HG03280 (cell line): ENCODE measurements around the gene ARID3A.

Experiments used
- ATAC-seq: cut with Tn5 transposase; IDR thresholded peaks from one replicate; pipeline ENCODE4 v1.9.1; 2021; ENCODE audit warnings: mild to moderate bottlenecking, moderate library complexity; ENCODE audit not compliant: unreplicated experiment

The ARID3A gene

DNA sequence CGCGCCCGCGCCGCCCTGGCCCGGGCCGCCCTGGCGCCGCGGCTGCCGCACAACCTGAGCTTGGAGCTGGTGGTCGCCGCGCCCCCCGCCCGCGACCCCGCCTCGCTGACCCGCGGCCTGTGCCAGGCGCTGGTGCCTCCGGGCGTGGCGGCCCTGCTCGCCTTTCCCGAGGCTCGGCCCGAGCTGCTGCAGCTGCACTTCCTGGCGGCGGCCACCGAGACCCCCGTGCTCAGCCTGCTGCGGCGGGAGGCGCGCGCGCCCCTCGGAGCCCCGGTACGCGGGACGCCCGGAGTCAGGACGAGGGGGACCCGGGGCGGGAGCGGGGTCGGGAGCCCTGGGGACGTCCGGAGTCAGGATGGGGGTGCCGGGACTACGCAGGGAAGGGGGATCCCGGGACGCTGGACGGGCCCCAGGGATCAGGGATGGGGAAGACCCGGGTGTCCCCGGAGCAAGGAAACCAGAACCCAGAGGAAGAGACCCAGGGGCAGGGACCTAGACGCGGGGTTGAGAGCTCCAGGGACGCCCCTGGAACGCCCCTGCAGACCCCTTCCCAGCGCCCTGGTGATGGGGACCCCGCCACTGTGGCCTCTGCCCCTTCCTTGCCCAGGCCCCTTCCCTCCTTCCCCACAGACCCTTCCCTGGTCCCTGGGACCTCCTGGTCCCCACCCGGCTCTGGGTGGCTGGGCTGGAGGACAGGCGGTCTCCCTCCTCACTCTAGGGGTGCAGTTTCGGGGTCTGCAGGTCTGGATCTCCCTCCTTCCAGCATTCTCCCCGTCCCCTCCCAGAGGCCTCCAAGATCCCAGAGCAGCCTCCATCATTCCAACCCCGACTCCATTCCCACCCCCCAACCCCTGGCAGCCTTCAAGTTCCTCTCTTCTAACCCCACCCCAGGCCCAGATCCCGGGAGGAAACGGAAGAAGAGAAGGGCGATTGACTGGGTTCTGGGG is 75.0 kb downstream of the ARID3A start:
- no peak for ATAC-seq

GRCh38 chr19:1001538-1002166 is 75.8 kb downstream of the ARID3A start:
- no peak for ATAC-seq

DNA sequence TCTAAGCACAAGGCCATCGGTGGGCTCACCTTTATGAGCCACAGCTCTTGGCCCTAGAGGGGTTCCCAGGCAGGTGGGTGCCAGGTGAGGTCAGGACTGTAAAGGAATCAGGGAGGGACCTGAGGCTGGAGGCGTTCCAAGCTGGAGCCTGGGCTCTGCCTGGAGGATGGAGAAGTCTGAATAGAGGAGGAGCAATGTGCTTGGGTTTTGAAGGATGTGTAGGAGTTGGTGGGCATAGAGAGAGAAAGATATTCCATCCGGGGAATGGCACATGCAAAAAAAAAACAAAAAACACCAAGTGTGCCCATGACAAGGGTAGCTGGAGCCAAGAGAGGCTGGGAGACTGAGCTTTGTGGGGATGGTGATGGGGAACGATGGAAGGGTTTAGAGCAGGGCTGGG is 76.8 kb downstream of the ARID3A start:
- no peak for ATAC-seq

- no peak for ATAC-seq
Observed at GRCh38 chr19:1003283-1003682, 77.4 kb downstream of the ARID3A start.

DNA sequence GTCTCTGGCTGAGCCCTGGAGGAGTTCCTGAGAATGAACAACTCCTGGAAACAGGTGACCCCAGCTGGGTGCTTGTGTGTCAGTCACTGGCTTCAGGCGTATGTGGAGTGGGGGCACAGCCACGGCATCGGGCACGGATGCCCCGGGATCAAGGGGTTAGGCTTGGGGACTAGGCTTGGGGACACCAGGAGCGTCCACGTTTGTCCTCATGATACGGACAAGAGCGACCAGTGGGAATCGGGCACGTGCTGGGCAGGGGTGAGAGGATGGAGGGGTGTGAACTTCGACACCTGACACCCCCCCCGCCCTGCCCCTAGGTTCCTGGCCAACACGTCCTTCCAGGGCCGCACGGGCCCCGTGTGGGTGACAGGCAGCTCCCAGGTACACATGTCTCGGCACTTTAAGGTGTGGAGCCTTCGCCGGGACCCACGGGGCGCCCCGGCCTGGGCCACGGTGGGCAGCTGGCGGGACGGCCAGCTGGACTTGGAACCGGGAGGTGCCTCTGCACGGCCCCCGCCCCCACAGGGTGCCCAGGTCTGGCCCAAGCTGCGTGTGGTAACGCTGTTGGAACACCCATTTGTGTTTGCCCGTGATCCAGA is 78.5 kb downstream of the ARID3A start:
- no peak for ATAC-seq

GRCh38 chr19:1004803-1005664 is 79.2 kb downstream of the ARID3A start:
- no peak for ATAC-seq

DNA sequence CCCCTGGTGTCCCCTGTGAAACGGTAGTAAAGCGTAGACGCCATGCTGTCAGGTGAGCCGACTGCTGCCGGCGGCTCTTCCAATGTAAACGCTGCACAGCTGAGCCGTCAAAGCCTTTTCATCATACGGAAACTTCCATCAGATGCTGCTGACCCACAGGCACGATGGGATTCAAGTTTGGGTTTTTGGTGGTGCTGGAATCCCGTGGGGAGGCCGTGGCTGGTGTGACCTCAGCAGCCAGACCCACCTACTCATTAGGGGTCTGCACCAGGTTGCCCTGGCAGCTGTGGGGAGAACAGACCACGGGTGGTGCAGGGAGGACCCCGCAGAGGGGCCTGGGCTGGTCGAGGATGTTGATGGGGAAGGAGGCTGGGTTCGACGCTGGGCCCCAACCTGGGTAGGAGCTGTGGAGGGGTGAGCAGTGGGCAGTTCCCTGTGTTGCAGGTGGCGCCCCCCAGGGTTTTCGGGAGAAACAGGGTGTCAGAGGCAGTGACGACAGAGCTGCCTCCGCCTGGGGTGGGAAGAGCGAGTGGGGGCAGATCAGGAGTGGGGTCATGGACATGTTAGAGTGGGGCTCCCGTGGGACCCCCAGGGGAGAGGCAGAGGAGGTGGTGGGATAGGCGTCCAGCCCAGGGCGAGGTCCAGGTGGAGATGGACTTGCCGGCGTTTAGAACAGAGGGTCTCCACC is 81.0 kb downstream of the ARID3A start:
- no peak for ATAC-seq

DNA sequence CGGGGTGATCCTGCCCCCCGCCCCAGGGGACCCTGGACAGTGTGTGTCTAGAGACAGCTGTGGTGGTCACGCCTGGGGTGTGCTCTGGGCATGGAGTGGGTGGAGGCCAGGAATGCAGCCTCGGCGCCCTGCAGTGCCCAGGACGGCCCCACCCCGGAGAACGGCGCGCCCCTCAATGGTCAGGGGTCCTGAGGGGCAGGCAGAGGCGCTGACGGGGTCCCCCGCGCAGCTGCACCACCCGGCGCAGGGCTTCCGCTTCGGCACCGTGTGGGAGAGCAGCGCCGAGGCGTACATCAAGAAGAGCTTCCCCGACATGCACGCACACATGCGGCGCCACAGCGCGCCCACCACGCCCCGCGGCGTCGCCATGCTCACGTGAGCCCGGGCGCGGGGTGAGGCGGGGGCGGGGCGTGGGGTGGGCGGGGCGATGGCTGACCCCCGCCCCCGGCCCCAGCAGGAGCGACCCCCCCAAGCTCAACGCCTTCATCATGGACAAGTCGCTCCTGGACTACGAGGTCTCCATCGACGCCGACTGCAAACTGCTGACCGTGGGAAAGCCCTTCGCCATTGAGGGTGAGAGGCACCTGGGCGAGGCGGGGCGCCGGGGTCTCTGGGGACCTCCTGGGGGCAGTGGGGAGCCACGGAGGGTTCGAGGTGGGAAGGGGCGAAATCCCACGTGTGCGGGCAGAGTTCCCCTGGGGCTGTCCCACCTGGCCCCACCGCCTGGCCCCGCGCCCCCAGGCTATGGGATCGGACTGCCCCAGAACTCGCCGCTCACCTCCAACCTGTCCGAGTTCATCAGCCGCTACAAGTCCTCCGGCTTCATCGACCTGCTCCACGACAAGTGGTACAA is 81.8 kb downstream of the ARID3A start:
- no peak for ATAC-seq

DNA sequence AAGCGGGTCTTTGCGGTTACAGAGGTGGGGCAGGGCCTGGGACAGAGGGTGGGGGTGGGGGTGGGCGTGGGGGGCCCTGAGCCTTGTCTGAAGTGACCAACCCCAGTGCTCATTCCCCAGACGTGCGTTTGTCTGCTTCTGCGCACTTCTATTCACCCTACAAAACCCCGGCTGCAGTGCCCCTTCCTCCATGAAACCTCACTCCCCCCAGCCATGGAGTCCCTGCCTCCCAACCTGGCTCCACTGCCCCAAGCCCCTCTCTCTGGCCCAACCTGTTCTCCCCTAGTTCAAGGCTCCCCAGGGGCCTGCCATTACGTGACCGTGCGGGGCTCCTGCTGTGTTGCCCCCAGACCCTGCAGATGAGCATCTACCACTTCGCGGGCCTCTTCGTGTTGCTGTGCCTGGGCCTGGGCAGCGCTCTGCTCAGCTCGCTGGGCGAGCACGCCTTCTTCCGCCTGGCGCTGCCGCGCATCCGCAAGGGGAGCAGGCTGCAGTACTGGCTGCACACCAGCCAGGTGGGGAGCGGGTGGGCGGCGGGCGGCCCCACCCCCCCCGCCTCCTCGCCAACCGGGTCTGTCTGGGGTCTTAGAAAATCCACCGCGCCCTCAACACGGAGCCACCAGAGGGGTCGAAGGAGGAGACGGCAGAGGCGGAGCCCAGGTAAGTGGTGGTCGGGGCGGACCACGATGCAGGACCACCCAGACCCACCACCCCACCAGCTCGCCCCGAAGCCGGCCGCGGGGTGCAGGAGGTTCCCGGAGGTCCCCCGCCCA is 82.6 kb downstream of the ARID3A start:
- no peak for ATAC-seq

DNA sequence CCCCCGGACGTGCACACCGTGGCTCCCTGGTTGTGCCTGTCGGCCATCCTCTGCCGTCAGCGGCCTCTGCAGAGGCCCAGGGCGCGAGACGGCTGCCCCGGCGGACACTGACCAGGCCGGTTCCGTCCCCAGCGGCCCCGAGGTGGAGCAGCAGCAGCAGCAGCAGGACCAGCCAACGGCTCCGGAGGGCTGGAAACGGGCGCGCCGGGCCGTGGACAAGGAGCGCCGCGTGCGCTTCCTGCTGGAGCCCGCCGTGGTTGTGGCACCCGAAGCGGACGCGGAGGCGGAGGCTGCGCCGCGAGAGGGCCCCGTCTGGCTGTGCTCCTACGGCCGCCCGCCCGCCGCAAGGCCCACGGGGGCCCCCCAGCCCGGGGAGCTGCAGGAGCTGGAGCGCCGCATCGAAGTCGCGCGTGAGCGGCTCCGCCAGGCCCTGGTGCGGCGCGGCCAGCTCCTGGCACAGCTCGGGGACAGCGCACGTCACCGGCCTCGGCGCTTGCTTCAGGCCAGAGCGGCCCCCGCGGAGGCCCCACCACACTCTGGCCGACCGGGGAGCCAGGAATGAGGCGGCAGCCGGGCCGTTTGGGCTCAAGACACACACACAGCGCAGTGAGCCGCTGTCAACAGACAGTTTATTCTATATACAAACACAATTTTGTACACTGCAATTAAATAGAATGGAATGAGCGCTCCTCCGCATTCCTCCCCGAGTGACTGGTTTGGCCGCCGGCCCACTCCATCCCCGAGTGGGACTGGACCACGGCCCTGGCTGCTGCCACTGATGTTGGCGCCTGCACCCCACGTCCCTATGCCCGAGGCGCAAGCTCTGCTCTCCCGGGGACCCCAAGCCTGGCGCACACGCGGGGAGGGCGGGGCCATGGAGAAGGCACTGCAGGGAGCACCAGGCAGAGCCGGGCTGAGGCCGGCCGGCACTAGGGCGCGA is 83.5 kb downstream of the ARID3A start:
- no peak for ATAC-seq

DNA sequence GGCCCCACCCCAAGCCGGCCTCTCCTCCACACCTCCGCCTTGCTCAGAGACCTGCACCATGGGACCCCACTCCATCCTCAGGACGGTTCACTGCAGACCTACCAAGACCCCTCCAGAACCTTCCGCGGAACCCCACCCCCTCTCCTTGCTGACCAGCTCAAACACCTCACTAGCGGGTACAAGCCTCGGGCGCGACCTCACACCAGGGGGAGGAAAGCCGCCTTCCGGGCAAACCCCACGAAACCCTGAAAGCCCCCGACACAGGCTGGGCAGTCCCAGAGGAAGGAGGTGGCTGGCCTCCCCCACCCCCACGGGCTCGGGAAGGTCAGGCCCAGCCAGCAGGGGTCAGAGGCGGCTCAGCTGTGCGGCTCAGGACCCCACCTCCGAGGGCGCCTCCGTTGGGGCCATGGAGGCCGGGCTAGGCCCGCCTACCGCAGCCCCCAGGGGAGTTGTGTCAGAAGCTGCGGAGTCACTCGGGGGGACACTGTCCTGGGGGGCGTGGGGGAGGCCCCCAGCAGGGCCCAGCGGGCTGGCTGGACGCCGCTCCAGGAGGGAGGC is 84.2 kb downstream of the ARID3A start:
- no peak for ATAC-seq

GRCh38 chr19:1010586-1011510 is 85.0 kb downstream of the ARID3A start:
- no peak for ATAC-seq

GRCh38 chr19:1011831-1012333 is 86.0 kb downstream of the ARID3A start:
- no peak for ATAC-seq

DNA sequence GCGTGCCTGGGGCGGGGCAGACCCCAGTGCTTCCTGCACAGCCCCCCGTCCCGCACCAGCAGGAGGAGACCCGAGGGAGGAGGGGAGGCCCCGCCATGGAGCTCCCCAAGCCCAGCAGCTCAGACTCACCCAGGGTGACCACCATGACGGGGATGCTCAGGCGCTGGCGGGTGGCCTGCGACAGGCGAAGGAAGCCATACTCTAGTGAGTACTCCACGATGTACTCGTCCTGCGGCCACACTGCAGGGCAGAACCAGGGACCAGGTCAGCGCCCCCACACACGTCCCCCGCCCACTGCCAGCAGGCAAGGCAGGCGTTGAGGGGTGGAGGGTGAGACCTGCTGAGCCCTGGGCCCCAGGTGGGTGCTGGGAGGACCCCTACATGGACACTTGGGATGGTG is 86.5 kb downstream of the ARID3A start:
- no peak for ATAC-seq

GRCh38 chr19:1013218-1013617 is 87.4 kb downstream of the ARID3A start:
- ATAC-seq, result no peak
